Keratinocyte (primary cell): ENCODE measurements around the gene TTYH2. TPM values are rescaled to one million over a fixed set of nuclear protein-coding genes. Genes with fewer than 3 reads are reported as not detected.

Experiments
- DNase-seq: peaks from one replicate; pipeline ENCODE4 v3.0.0-alpha.2; 2011; ENCODE audit warnings: low read depth, missing footprints, low spot score
- FAIRE-seq: peaks from 2 replicates; lab custom pipeline; 2011; peaks lifted over from hg19 to GRCh38; lab: Jason Lieb, UNC
- H2AFZ ChIP-seq: 2 replicates; pipeline ENCODE4 v1.6.0; 2012; ENCODE audit warnings: low read length, control low read depth, inconsistent platforms; ENCODE audit not compliant: control insufficient read depth
- H3K27ac ChIP-seq: 2 replicates; pipeline ENCODE4 v1.5.1; 2011; ENCODE audit warnings: low read length; ENCODE audit not compliant: control insufficient read depth, insufficient read depth
- H3K27me3 ChIP-seq: 3 replicates; pipeline ENCODE4 v1.6.0; 2011; ENCODE audit warnings: low read length; ENCODE audit not compliant: control insufficient read depth, insufficient read depth; ENCODE audit errors: extremely low read depth
- H3K36me3 ChIP-seq, 2 experiments: 2 replicates in 1 of 2; 3 replicates in 1 of 2; pipeline ENCODE4 v1.5.1; 2011; ENCODE audit warnings: low read length in 2 of 2, mild to moderate bottlenecking in 1 of 2; ENCODE audit not compliant: control insufficient read depth in 2 of 2, insufficient read depth in 2 of 2; ENCODE audit errors: extremely low read depth in 1 of 2
- H3K4me1 ChIP-seq: 3 replicates; pipeline ENCODE4 v1.5.1; 2011; ENCODE audit warnings: low read length; ENCODE audit not compliant: control insufficient read depth, insufficient read depth; ENCODE audit errors: extremely low read depth
- H3K4me2 ChIP-seq: 3 replicates; pipeline ENCODE4 v1.6.0; 2011; ENCODE audit warnings: low read depth, low read length; ENCODE audit not compliant: control insufficient read depth, insufficient read depth; ENCODE audit errors: extremely low read depth
- H3K4me3 ChIP-seq, 3 experiments: fragments of 200-600 bp in 1 of 3; sonication (generic) in 1 of 3; 2 replicates in 2 of 3; 3 replicates in 1 of 3; pipeline ENCODE4 v1.5.1; 2011 to 2016; ENCODE audit warnings: low read length in 3 of 3, mild to moderate bottlenecking in 3 of 3, control low read depth in 2 of 3, inconsistent platforms in 1 of 3, low read depth in 1 of 3, mixed read lengths in 1 of 3, mixed run types in 1 of 3, moderate library complexity in 1 of 3; ENCODE audit not compliant: control insufficient read depth in 2 of 3, insufficient read depth in 2 of 3; ENCODE audit errors: extremely low read depth in 1 of 3
- H3K79me2 ChIP-seq: 2 replicates; pipeline ENCODE4 v1.6.0; 2012; ENCODE audit warnings: low read length; ENCODE audit not compliant: control insufficient read depth, insufficient read depth
- H3K9ac ChIP-seq: 3 replicates; pipeline ENCODE4 v1.6.0; 2011; ENCODE audit warnings: low read length; ENCODE audit not compliant: control insufficient read depth, insufficient read depth; ENCODE audit errors: extremely low read depth
- H3K9me1 ChIP-seq: 3 replicates; pipeline ENCODE4 v1.6.0; 2011; ENCODE audit warnings: low read length; ENCODE audit not compliant: control insufficient read depth, insufficient read depth; ENCODE audit errors: extremely low read depth
- H3K9me3 ChIP-seq: 2 replicates; pipeline ENCODE4 v1.5.1; 2012; ENCODE audit warnings: low read depth, low read length; ENCODE audit not compliant: control insufficient read depth
- H4K20me1 ChIP-seq: 3 replicates; pipeline ENCODE4 v1.6.0; 2011; ENCODE audit warnings: low read length; ENCODE audit not compliant: control insufficient read depth, insufficient read depth; ENCODE audit errors: extremely low read depth
- EZH2 ChIP-seq: IDR thresholded peaks from one replicate; pipeline ENCODE4 v1.6.1; 2012; ENCODE audit warnings: inconsistent platforms, mild to moderate bottlenecking, low read length, moderate library complexity
- dilution Hi-C: fragments of 300-500 bp; cut with MboI; formaldehyde crosslinking; loops from one replicate; pipeline ENCODE4 v1.7.0; 2020; ENCODE audit warnings: low sequenced_read_pairs; ENCODE audit not compliant: extremely low pct_ligation_motif_present
- polyA plus RNA-seq, 5 experiments: library from polyadenylated mRNA; depleted of rRNA in 3 of 5; stranded (reverse) in 3 of 5; stranded (forward) in 1 of 5; unstranded in 1 of 5; fragments of >200 nt; gene quantifications; 1 replicate in 1 of 5; 2 replicates in 3 of 5; 3 replicates in 1 of 5; pipeline versions ENCODE4 v1.2.1 to v1.2.3, GENCODE V29; 2011 to 2012; ENCODE audit warnings: missing spikeins in 2 of 5, low read depth in 1 of 5, low replicate concordance in 1 of 5
- TF ChIP-seq, protein P1 (sequence below), 3 experiments: IDR thresholded peaks in 1 of 3; conservative IDR thresholded peaks in 1 of 3; optimal IDR thresholded peaks in 1 of 3; 2 replicates in 2 of 3; 3 replicates in 1 of 3; pipeline versions ENCODE3 to v1.5.1; 2011; ENCODE audit warnings: low read length in 3 of 3, mild to moderate bottlenecking in 3 of 3, moderate library complexity in 2 of 3, control low read depth in 1 of 3, inconsistent platforms in 1 of 3; ENCODE audit not compliant: insufficient read depth in 2 of 3; ENCODE audit errors: extremely low read depth in 1 of 3

Gene TTYH2
- polyA plus RNA-seq, 1 donor (not counting 4 experiments of a cell fraction or from before 2014, with no cell fraction given): 3.7 TPM

GRCh38 chr17:74205274-74205673 is 8.1 kb upstream of the TTYH2 start:
- H3K36me3 ChIP-seq: peaks cover 21 to 55% of the 10 kb centered on the region in 2 experiments
- peaks cover 53% of the 10 kb centered on the region for H3K79me2 ChIP-seq
- H3K9ac ChIP-seq: peak overlapping the region; percentile 99
- DNase-seq (no peak), FAIRE-seq (no peak)
- H3K9me1 ChIP-seq: peaks cover 6% of the 10 kb centered on the region
- H3K4me3 ChIP-seq: peak overlapping the region; percentile 16 to 98 (median 95)
- H3K4me2 ChIP-seq: peak overlapping the region; percentile 94
- dilution Hi-C loops: no loop called here
- peaks cover 21% of the 10 kb centered on the region for H3K27me3 ChIP-seq
- no peak overlapping the region for H2AFZ ChIP-seq
- TF ChIP-seq, protein P1, sequence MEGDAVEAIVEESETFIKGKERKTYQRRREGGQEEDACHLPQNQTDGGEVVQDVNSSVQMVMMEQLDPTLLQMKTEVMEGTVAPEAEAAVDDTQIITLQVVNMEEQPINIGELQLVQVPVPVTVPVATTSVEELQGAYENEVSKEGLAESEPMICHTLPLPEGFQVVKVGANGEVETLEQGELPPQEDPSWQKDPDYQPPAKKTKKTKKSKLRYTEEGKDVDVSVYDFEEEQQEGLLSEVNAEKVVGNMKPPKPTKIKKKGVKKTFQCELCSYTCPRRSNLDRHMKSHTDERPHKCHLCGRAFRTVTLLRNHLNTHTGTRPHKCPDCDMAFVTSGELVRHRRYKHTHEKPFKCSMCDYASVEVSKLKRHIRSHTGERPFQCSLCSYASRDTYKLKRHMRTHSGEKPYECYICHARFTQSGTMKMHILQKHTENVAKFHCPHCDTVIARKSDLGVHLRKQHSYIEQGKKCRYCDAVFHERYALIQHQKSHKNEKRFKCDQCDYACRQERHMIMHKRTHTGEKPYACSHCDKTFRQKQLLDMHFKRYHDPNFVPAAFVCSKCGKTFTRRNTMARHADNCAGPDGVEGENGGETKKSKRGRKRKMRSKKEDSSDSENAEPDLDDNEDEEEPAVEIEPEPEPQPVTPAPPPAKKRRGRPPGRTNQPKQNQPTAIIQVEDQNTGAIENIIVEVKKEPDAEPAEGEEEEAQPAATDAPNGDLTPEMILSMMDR (optimal IDR thresholded peaks at IDR 0.05 in 1 of 3, IDR thresholded peaks at IDR 0.05 in 1 of 3, conservative IDR thresholded peaks at IDR 0.05 in 1 of 3; ENCODE audit: extremely low read depth in 1 of 3, insufficient read depth in 2 of 3, low read length in 3 of 3): no peak
- no peak for TF ChIP-seq EZH2
- no peaks in the 10 kb centered on the region for H3K9me3 ChIP-seq
- H4K20me1 ChIP-seq: peaks cover 42% of the 10 kb centered on the region
- peak overlapping the region; percentile 92 for H3K27ac ChIP-seq
- peaks cover 65% of the 10 kb centered on the region for H3K4me1 ChIP-seq

DNA sequence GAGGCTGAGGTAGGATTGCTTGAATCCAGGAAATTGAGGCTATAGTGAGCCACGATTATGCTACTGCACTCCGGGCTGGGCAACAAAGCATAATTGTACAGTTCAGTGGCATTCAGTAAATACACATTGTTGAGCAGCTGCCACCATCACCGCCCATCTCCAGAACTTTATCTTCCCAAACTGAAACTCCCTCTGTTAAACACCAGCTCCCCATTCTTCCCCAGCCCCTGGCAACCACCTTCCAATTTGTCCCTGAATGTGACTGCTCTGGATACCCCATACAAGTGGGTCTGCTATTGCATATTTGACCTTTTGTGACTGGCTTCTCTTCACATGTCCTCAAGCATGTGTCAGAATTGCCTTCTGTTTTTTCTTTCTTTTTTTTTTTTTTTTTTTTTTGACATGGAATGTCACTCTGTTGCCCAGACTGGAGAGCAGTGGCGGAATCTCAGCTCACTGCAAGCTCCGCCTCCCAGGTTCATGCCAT is 7.0 kb upstream of the TTYH2 start:
- Histone ChIP-seq H3K79me2 (peaks cover 53% of the 10 kb centered on the region), H3K9ac (peak overlapping the region; percentile 35), H3K9me3 (no peaks in the 10 kb centered on the region), H3K4me2 (peak overlapping the region; percentile 94), H3K4me1 (peaks cover 73% of the 10 kb centered on the region), H2AFZ (no peak overlapping the region), H4K20me1 (peaks cover 51% of the 10 kb centered on the region), H3K27ac (no peak overlapping the region), H3K36me3 (peaks cover 21 to 62% of the 10 kb centered on the region in 2 experiments), H3K27me3 (peaks cover 10% of the 10 kb centered on the region), H3K4me3 (peak overlapping the region in 1 of 3 experiments; percentile 9), H3K9me1 (peaks cover 6% of the 10 kb centered on the region)
- no peak for DNase-seq
- FAIRE-seq: no peak
- TF ChIP-seq, protein P1 (optimal IDR thresholded peaks at IDR 0.05 in 1 of 3, IDR thresholded peaks at IDR 0.05 in 1 of 3, conservative IDR thresholded peaks at IDR 0.05 in 1 of 3; ENCODE audit: extremely low read depth in 1 of 3, insufficient read depth in 2 of 3, low read length in 3 of 3): no peak
- TF ChIP-seq EZH2: no peak
- dilution Hi-C loops: no loop called here
